Coronary artery (tissue), 2 donors: Measurements from ENCODE around the gene CD40.

Source experiments
- DNase-seq: peaks from one replicate; pipeline ENCODE4 v3.0.0-alpha.2; 2017; ENCODE audit warnings: low spot score
- H3K27ac ChIP-seq, 2 donors: fragments of 200-600 bp; sonication (generic); one replicate each; pipeline ENCODE4 v1.5.1; 2016 to 2019
- H3K4me3 ChIP-seq: fragments of 200-600 bp; sonication (generic); 2 replicates; pipeline ENCODE4 v1.5.1; 2016; ENCODE audit warnings: mild to moderate bottlenecking, moderate library complexity
- CTCF ChIP-seq: fragments of 200-600 bp; sonication (generic); IDR thresholded peaks from one replicate; pipeline ENCODE4 v1.5.1; 2019; ENCODE audit warnings: antibody characterized with exemption

CD40 gene

GRCh38 chr20:46130534-46130933, 12.4 kb downstream of the CD40 start:
- no peak for TF ChIP-seq CTCF
- DNase-seq: no peak
- Histone ChIP-seq H3K4me3 (no peak overlapping the region), H3K27ac (no peak overlapping the region)

GRCh38 chr20:46131396-46131795, 13.3 kb downstream of the CD40 start:
- Histone ChIP-seq H3K4me3 (no peak overlapping the region), H3K27ac (no peak overlapping the region)
- TF ChIP-seq CTCF: no peak
- DNase-seq: no peak

GRCh38 chr20:46132705-46133120, 14.6 kb downstream of the CD40 start:
- Histone ChIP-seq H3K4me3 (no peak overlapping the region), H3K27ac (no peak overlapping the region)
- no peak for DNase-seq
- peak; percentile 62 for TF ChIP-seq CTCF

GRCh38 chr20:46133886-46134654, 16.0 kb downstream of the CD40 start:
- DNase-seq: no peak
- H3K27ac ChIP-seq: no peak overlapping the region
- no peak overlapping the region for H3K4me3 ChIP-seq
- TF ChIP-seq CTCF: no peak

- Histone ChIP-seq H3K27ac (no peak overlapping the region), H3K4me3 (no peak overlapping the region)
- DNase-seq: no peak
- no peak for TF ChIP-seq CTCF
Measured at GRCh38 chr20:46134716-46135115, 16.6 kb downstream of the CD40 start.

GRCh38 chr20:46135856-46136633, 17.9 kb downstream of the CD40 start:
- TF ChIP-seq CTCF: no peak

GRCh38 chr20:46137816-46138215, 19.7 kb downstream of the CD40 start:
- DNase-seq: no peak
- Histone ChIP-seq H3K4me3 (no peak overlapping the region), H3K27ac (no peak overlapping the region)
- no peak for TF ChIP-seq CTCF

More at GRCh38 chr20:46135856-46136633, 17.9 kb downstream of the CD40 start:
- no peak for DNase-seq
- Histone ChIP-seq H3K27ac (no peak overlapping the region), H3K4me3 (no peak overlapping the region)
